GM23338 (cell line): ENCODE results near the gene COMMD8. TPM values are rescaled to one million over a fixed set of nuclear protein-coding genes. Genes with fewer than 3 reads are reported as not detected.

Experiments
- ATAC-seq: fragments of 200-7000 bp; cut with Tn5 transposase; 3 replicates; pipeline ENCODE4 v1.9.1; 2020
- DNase-seq: peaks from one replicate; pipeline ENCODE4 v3.0.0-alpha.2; 2015; ENCODE audit warnings: low spot score
- H2AFZ ChIP-seq: fragments of 200-600 bp; sonication (generic); 2 replicates; pipeline ENCODE4 v1.8.0; 2016; ENCODE audit warnings: antibody characterized with exemption, mild to moderate bottlenecking, moderate library complexity
- H3F3A ChIP-seq: fragments of 200-600 bp; sonication (generic); replicated peaks from 2 replicates; pipeline ENCODE4 v1.8.0; 2017; ENCODE audit warnings: antibody characterized with exemption, mixed run types, low read depth
- H3K27ac ChIP-seq: fragments of 200-600 bp; sonication (generic); 2 replicates; pipeline ENCODE4 v1.6.1; 2016; ENCODE audit warnings: low read depth
- H3K27me3 ChIP-seq: fragments of 200-600 bp; sonication (generic); 2 replicates; pipeline ENCODE4 v1.8.0; 2016; ENCODE audit warnings: mild to moderate bottlenecking, mixed run types, moderate library complexity; ENCODE audit not compliant: insufficient read depth
- H3K36me3 ChIP-seq: fragments of 200-600 bp; sonication (generic); 2 replicates; pipeline ENCODE4 v1.8.0; 2016; ENCODE audit warnings: mild to moderate bottlenecking; ENCODE audit not compliant: insufficient read depth
- H3K4me1 ChIP-seq: fragments of 200-600 bp; sonication (generic); 2 replicates; pipeline ENCODE4 v1.8.0; 2016; ENCODE audit warnings: mild to moderate bottlenecking, moderate library complexity; ENCODE audit not compliant: insufficient read depth
- H3K4me2 ChIP-seq: fragments of 200-600 bp; sonication (generic); 2 replicates; pipeline ENCODE4 v1.7.1; 2017; ENCODE audit warnings: mixed run types
- H3K4me3 ChIP-seq: fragments of 200-600 bp; sonication (generic); 2 replicates; pipeline ENCODE4 v1.6.1; 2016; ENCODE audit warnings: mixed run types
- H3K79me2 ChIP-seq: fragments of 200-600 bp; sonication (generic); replicated peaks from 2 replicates; pipeline ENCODE4 v1.8.0; 2017; ENCODE audit warnings: mild to moderate bottlenecking; ENCODE audit not compliant: insufficient read depth
- H3K9me2 ChIP-seq: fragments of 200-600 bp; sonication (generic); 2 replicates; pipeline ENCODE4 v1.8.0; 2017; ENCODE audit not compliant: insufficient read depth
- H4K20me1 ChIP-seq: fragments of 200-600 bp; sonication (generic); replicated peaks from 2 replicates; pipeline ENCODE4 v1.8.0; 2017; ENCODE audit warnings: mild to moderate bottlenecking; ENCODE audit not compliant: insufficient read depth
- H3K27ac Mint-ChIP-seq: 2 replicates; pipeline ENCODE4 v1.8.0; 2020; ENCODE audit warnings: inconsistent platforms, mild to moderate bottlenecking, moderate library complexity, mixed read lengths
- H3K27me3 Mint-ChIP-seq: 3 replicates; pipeline ENCODE4 v1.8.0; 2022; ENCODE audit warnings: low read depth, mild to moderate bottlenecking, moderate library complexity, mixed read lengths, inconsistent platforms; ENCODE audit not compliant: insufficient read depth, poor library complexity
- H3K36me3 Mint-ChIP-seq: 3 replicates; pipeline ENCODE4 v1.8.0; 2021; ENCODE audit warnings: low read depth, mild to moderate bottlenecking, inconsistent platforms, moderate library complexity, mixed read lengths
- H3K4me1 Mint-ChIP-seq: 3 replicates; pipeline ENCODE4 v1.8.0; 2020; ENCODE audit warnings: mild to moderate bottlenecking, inconsistent platforms, mixed read lengths
- H3K4me3 Mint-ChIP-seq: 3 replicates; pipeline ENCODE4 v1.8.0; 2021; ENCODE audit warnings: moderate library complexity, mild to moderate bottlenecking, inconsistent platforms, mixed read lengths
- H3K9me3 Mint-ChIP-seq: 3 replicates; pipeline ENCODE4 v1.8.0; 2020; ENCODE audit warnings: moderate library complexity, mild to moderate bottlenecking, inconsistent platforms, mixed read lengths
- CTCF ChIP-seq, 2 experiments: fragments of 200-600 bp in 1 of 2; sonication (generic) in 1 of 2; conservative IDR thresholded peaks; 2 replicates each; pipeline versions ENCODE4 v1.5.1 to v1.6.1; 2016 to 2017; ENCODE audit warnings: antibody characterized with exemption in 2 of 2, low read depth in 2 of 2, mild to moderate bottlenecking in 2 of 2, moderate library complexity in 1 of 2
- EZH2 ChIP-seq: fragments of 200-600 bp; sonication (generic); IDR thresholded peaks from one replicate; pipeline ENCODE4 v1.8.0; 2017; ENCODE audit warnings: antibody characterized with exemption, mild to moderate bottlenecking, low read depth; ENCODE audit not compliant: unreplicated experiment
- EZH2phosphoT487 ChIP-seq: fragments of 200-600 bp; sonication (generic); IDR thresholded peaks from one replicate; pipeline ENCODE4 v1.8.1; 2018; ENCODE audit warnings: antibody characterized with exemption; ENCODE audit not compliant: unreplicated experiment
- POLR2AphosphoS5 ChIP-seq: IDR thresholded peaks from 2 replicates; pipeline ENCODE4 v1.6.1; 2016; ENCODE audit warnings: antibody characterized with exemption, low read depth
- STAT1 ChIP-seq: IDR thresholded peaks from one replicate; pipeline ENCODE4 v1.6.1; 2016; ENCODE audit warnings: antibody characterized with exemption; ENCODE audit not compliant: unreplicated experiment
- ZNF114 ChIP-seq: fragments of 250-450 bp; sonication (Bioruptor Pico); IDR thresholded peaks from 2 replicates; pipeline ENCODE4 v1.5.0; 2020; ENCODE audit warnings: mild to moderate bottlenecking, moderate library complexity
- ZNF331 ChIP-seq: fragments of 250-450 bp; sonication (Bioruptor Pico); IDR thresholded peaks from 2 replicates; pipeline ENCODE4 v1.5.0; 2020; ENCODE audit warnings: low read depth, mild to moderate bottlenecking, moderate library complexity
- polyA plus RNA-seq: library from polyadenylated mRNA; unstranded; fragments of >200 nt; fragmentation: Nextera tagmentation; extraction: Ambion mirVana; gene quantifications from 2 replicates; pipeline ENCODE4 v1.2.1, GENCODE V29; 2016
- total RNA-seq: library from RNA; depleted of rRNA; stranded (reverse); fragments of >200 nt; shearing (Covaris generic); gene quantifications from 2 replicates; pipeline ENCODE4 v1.2.3, GENCODE V29; 2014
- TF ChIP-seq, protein P1 (sequence below): IDR thresholded peaks from one replicate; pipeline ENCODE4 v1.6.1; 2018; ENCODE audit warnings: antibody characterized with exemption; ENCODE audit not compliant: unreplicated experiment
- TF ChIP-seq, protein P2 (sequence below): IDR thresholded peaks from 2 replicates; pipeline ENCODE4 v1.6.1; 2016; ENCODE audit warnings: antibody characterized with exemption

The COMMD8 gene
- total and polyA plus RNA-seq, 2 experiments from 2014 or later = 8.4 to 20.6 TPM

- no peaks in the 10 kb centered on the region for H3K36me3 Mint-ChIP-seq
- H3K4me1 Mint-ChIP-seq = peaks cover 10% of the 10 kb centered on the region; the same call in 2 of the 3 replicates
- Histone ChIP-seq H3K4me1 (peaks cover 7% of the 10 kb centered on the region), H3K9me2 (0 out of 2 replicates have a peak, but pooled peaks cover 5% of the 10 kb centered on the region), H2AFZ (no peak overlapping the region), H4K20me1 (no peaks in the 10 kb centered on the region), H3K36me3 (no peaks in the 10 kb centered on the region), H3F3A (no peaks in the 10 kb centered on the region), H3K79me2 (no peaks in the 10 kb centered on the region), H3K27me3 (no peaks in the 10 kb centered on the region), H3K4me3 (no peak overlapping the region), H3K27ac (no peak overlapping the region), H3K4me2 (no peak overlapping the region)
- DNase-seq (no peak), ATAC-seq (no peak)
- H3K9me3 Mint-ChIP-seq = no peaks in the 10 kb centered on the region
- TF ChIP-seq EZH2 (no peak), STAT1 (no peak)
- no peak overlapping the region for H3K4me3 Mint-ChIP-seq
- H3K27ac Mint-ChIP-seq = no peak overlapping the region
- no peaks in the 10 kb centered on the region for H3K27me3 Mint-ChIP-seq
Observed at GRCh38 chr4:47505147-47505546, 41.6 kb upstream of the COMMD8 start.

GRCh38 chr4:47500776-47501175 is 37.3 kb upstream of the COMMD8 start:
- H3K27me3 ChIP-seq = no peaks in the 10 kb centered on the region
- Mint-ChIP-seq H3K9me3 (no peaks in the 10 kb centered on the region), H3K4me3 (no peak overlapping the region), H3K4me1 (no peaks in the 10 kb centered on the region), H3K27ac (no peak overlapping the region), H3K27me3 (no peaks in the 10 kb centered on the region), H3K36me3 (no peaks in the 10 kb centered on the region)
- no peaks in the 10 kb centered on the region for H3K36me3 ChIP-seq
- 0 out of 2 replicates have a peak, but pooled peaks cover 5% of the 10 kb centered on the region for H3K9me2 ChIP-seq
- no peak overlapping the region for H2AFZ ChIP-seq
- H3F3A ChIP-seq = no peaks in the 10 kb centered on the region
- DNase-seq (no peak), ATAC-seq (no peak)
- no peak overlapping the region for H3K4me2 ChIP-seq
- H4K20me1 ChIP-seq = no peaks in the 10 kb centered on the region
- H3K4me1 ChIP-seq = no peaks in the 10 kb centered on the region
- no peaks in the 10 kb centered on the region for H3K79me2 ChIP-seq
- no peak overlapping the region for H3K4me3 ChIP-seq
- no peak for TF ChIP-seq POLR2AphosphoS5
- TF ChIP-seq ZNF114 = no peak
- TF ChIP-seq, protein P1, sequence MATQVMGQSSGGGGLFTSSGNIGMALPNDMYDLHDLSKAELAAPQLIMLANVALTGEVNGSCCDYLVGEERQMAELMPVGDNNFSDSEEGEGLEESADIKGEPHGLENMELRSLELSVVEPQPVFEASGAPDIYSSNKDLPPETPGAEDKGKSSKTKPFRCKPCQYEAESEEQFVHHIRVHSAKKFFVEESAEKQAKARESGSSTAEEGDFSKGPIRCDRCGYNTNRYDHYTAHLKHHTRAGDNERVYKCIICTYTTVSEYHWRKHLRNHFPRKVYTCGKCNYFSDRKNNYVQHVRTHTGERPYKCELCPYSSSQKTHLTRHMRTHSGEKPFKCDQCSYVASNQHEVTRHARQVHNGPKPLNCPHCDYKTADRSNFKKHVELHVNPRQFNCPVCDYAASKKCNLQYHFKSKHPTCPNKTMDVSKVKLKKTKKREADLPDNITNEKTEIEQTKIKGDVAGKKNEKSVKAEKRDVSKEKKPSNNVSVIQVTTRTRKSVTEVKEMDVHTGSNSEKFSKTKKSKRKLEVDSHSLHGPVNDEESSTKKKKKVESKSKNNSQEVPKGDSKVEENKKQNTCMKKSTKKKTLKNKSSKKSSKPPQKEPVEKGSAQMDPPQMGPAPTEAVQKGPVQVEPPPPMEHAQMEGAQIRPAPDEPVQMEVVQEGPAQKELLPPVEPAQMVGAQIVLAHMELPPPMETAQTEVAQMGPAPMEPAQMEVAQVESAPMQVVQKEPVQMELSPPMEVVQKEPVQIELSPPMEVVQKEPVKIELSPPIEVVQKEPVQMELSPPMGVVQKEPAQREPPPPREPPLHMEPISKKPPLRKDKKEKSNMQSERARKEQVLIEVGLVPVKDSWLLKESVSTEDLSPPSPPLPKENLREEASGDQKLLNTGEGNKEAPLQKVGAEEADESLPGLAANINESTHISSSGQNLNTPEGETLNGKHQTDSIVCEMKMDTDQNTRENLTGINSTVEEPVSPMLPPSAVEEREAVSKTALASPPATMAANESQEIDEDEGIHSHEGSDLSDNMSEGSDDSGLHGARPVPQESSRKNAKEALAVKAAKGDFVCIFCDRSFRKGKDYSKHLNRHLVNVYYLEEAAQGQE = no peak
- no peak for TF ChIP-seq EZH2phosphoT487
- H3K27ac ChIP-seq = no peak overlapping the region

DNA sequence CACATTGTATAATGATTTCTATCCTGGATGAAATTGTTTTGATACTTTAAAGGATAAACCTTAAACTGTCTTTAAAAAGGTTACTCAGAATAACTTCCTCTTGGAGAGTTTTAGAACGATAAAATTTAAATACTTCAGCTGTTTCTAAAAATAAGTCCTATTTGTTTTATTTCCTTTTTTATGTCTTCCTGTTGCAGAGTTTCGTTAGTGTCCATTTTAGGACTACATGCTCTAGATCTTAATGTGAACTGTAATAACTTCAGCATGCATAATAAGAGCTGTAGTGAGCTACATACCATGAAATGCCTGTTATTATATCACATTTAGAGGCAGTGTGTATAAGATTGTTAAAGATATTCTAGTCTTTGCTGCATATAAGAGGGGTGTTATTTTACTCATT is 36.2 kb upstream of the COMMD8 start:
- H3F3A ChIP-seq = no peaks in the 10 kb centered on the region
- H3K4me1 ChIP-seq = no peaks in the 10 kb centered on the region
- H3K27ac ChIP-seq = no peak overlapping the region
- no peaks in the 10 kb centered on the region for H4K20me1 ChIP-seq
- H3K27ac Mint-ChIP-seq = no peak overlapping the region
- no peak overlapping the region for H3K4me2 ChIP-seq
- no peaks in the 10 kb centered on the region for H3K9me3 Mint-ChIP-seq
- no peaks in the 10 kb centered on the region for H3K27me3 Mint-ChIP-seq
- H3K27me3 ChIP-seq = no peaks in the 10 kb centered on the region
- no peak overlapping the region for H2AFZ ChIP-seq
- DNase-seq (no peak), ATAC-seq (no peak)
- H3K36me3 ChIP-seq = no peaks in the 10 kb centered on the region
- H3K9me2 ChIP-seq = no peaks in the 10 kb centered on the region
- H3K4me3 ChIP-seq = no peak overlapping the region
- H3K4me1 Mint-ChIP-seq = no peaks in the 10 kb centered on the region
- no peaks in the 10 kb centered on the region for H3K36me3 Mint-ChIP-seq
- H3K4me3 Mint-ChIP-seq = no peak overlapping the region
- H3K79me2 ChIP-seq = no peaks in the 10 kb centered on the region
- no peak for TF ChIP-seq ZNF331 (CRISPR knock-in tag)
- TF ChIP-seq, protein P2, sequence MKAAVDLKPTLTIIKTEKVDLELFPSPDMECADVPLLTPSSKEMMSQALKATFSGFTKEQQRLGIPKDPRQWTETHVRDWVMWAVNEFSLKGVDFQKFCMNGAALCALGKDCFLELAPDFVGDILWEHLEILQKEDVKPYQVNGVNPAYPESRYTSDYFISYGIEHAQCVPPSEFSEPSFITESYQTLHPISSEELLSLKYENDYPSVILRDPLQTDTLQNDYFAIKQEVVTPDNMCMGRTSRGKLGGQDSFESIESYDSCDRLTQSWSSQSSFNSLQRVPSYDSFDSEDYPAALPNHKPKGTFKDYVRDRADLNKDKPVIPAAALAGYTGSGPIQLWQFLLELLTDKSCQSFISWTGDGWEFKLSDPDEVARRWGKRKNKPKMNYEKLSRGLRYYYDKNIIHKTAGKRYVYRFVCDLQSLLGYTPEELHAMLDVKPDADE = no peak
- no peak for TF ChIP-seq CTCF (conservative IDR thresholded peaks at IDR 0.05; ENCODE audit: low read depth in 2 of 2)
- TF ChIP-seq, protein P1 = no peak
